Chondrocyte (in vitro differentiated cells): ENCODE measurements around the gene TRIP13. TPM values are rescaled to one million over a fixed set of nuclear protein-coding genes. Genes with fewer than 3 reads are reported as not detected.

Experiments used
- DNase-seq: peaks from one replicate; pipeline ENCODE4 v3.0.0; 2021; ENCODE audit warnings: mixed read lengths, low spot score
- H3K27ac Mint-ChIP-seq: one replicate; pipeline ENCODE4 v1.8.0; 2021; ENCODE audit warnings: mild to moderate bottlenecking, moderate library complexity, mixed read lengths; ENCODE audit not compliant: unreplicated experiment
- H3K27me3 Mint-ChIP-seq: 2 replicates; pipeline ENCODE4 v1.8.0; 2021; ENCODE audit warnings: low read depth, mixed read lengths
- H3K36me3 Mint-ChIP-seq: 2 replicates; pipeline ENCODE4 v1.8.0; 2021; ENCODE audit warnings: low read depth, mixed read lengths
- H3K4me1 Mint-ChIP-seq: 2 replicates; pipeline ENCODE4 v1.8.0; 2021; ENCODE audit warnings: low read depth, mild to moderate bottlenecking, mixed read lengths
- H3K4me3 Mint-ChIP-seq: one replicate; pipeline ENCODE4 v1.8.0; 2021; ENCODE audit warnings: mild to moderate bottlenecking, moderate library complexity, mixed read lengths; ENCODE audit not compliant: unreplicated experiment
- H3K9me3 Mint-ChIP-seq: 2 replicates; pipeline ENCODE4 v1.8.0; 2021; ENCODE audit warnings: low read depth, mixed read lengths
- total RNA-seq: library from RNA; stranded (reverse); gene quantifications from 3 replicates; pipeline ENCODE4 v1.2.1, GENCODE V29; 2021
- TF ChIP-seq, protein P1 (sequence below): fragments of 200-600 bp; sonication (generic); IDR thresholded peaks from 2 replicates; pipeline ENCODE4 v1.5.0; 2021; ENCODE audit warnings: antibody characterized with exemption, mild to moderate bottlenecking, moderate library complexity

TRIP13 gene
- total RNA-seq, 1 donor from 2014 or later = 4.9 TPM

DNA sequence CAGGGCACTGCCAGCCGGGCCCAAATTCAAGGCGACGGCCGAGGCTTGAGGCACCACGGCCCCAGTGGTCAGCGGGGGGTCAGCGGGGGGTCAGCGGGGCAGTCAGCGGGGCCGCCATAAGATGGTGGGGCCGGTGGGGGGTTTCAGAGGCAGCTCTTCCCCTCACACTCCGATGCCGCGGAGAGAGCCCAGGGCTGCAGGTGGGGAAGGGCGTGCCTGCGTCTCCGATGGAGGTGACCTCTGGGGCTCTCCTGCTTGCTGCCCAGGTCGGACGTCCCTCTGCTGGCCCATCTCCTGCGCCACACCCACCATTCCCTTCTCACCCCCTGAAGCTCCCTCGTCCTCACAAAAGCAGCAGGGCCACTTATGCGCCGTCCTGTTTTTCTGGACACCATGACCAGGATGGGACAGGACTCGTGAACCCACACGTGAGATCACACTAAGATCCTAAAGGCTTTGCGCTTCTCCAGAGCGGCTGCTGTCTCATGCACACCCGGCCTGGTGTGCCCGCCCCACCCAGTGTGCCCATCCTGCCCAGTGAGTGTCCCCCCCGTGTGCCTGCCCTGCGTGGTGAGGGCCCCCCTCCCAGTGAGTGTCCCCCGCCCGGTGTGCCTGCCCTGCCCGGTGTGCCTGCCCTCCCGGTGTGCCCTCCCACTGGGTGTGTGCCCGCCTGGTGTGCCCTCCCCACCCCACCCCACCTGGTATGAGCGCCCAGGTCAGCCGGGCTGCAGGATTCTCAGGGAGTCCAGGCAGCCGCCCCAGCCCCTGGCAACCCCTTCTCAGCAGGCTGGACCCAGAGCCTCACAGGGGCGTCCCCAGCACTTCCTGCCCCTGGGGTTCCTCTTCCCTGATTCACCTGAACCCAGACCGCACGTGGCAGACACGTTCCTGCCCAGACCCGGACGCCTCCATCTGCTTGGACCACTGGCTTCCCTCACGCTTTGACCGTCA, 67.2 kb downstream of the TRIP13 start:
- Mint-ChIP-seq H3K4me3 (no peak overlapping the region), H3K27ac (no peak overlapping the region), H3K4me1 (peaks cover 28% of the 10 kb centered on the region), H3K27me3 (peaks cover 53% of the 10 kb centered on the region), H3K36me3 (peaks cover 6% of the 10 kb centered on the region), H3K9me3 (no peaks in the 10 kb centered on the region)
- DNase-seq = peak; percentile 89
- TF ChIP-seq, protein P1, sequence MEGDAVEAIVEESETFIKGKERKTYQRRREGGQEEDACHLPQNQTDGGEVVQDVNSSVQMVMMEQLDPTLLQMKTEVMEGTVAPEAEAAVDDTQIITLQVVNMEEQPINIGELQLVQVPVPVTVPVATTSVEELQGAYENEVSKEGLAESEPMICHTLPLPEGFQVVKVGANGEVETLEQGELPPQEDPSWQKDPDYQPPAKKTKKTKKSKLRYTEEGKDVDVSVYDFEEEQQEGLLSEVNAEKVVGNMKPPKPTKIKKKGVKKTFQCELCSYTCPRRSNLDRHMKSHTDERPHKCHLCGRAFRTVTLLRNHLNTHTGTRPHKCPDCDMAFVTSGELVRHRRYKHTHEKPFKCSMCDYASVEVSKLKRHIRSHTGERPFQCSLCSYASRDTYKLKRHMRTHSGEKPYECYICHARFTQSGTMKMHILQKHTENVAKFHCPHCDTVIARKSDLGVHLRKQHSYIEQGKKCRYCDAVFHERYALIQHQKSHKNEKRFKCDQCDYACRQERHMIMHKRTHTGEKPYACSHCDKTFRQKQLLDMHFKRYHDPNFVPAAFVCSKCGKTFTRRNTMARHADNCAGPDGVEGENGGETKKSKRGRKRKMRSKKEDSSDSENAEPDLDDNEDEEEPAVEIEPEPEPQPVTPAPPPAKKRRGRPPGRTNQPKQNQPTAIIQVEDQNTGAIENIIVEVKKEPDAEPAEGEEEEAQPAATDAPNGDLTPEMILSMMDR = no peak

DNA sequence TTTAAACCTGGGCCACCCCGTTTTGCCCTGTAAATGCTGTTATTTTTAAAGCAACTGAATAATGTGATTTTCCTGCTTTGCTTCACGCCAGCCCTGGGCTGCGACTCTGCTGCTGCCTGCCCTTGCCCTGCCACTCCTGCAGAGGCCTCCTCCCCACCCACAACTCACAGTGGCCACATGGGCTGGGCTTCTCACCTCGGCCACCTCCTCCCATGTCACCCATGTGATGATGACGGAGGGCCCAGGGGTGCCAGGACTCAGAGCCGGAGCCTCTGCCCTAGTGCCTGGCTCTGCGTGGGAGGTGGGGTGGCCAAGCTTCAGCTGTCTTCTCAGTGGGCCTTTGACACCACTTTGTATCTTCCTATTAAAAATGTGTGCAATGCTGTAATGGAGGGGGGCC, 67.9 kb downstream of the TRIP13 start:
- Mint-ChIP-seq H3K4me3 (no peak overlapping the region), H3K9me3 (no peaks in the 10 kb centered on the region), H3K27ac (no peak overlapping the region), H3K36me3 (no peaks in the 10 kb centered on the region), H3K4me1 (peaks cover 23% of the 10 kb centered on the region), H3K27me3 (peaks cover 54% of the 10 kb centered on the region)
- DNase-seq = peak; percentile 69
- TF ChIP-seq, protein P1 = no peak

DNA sequence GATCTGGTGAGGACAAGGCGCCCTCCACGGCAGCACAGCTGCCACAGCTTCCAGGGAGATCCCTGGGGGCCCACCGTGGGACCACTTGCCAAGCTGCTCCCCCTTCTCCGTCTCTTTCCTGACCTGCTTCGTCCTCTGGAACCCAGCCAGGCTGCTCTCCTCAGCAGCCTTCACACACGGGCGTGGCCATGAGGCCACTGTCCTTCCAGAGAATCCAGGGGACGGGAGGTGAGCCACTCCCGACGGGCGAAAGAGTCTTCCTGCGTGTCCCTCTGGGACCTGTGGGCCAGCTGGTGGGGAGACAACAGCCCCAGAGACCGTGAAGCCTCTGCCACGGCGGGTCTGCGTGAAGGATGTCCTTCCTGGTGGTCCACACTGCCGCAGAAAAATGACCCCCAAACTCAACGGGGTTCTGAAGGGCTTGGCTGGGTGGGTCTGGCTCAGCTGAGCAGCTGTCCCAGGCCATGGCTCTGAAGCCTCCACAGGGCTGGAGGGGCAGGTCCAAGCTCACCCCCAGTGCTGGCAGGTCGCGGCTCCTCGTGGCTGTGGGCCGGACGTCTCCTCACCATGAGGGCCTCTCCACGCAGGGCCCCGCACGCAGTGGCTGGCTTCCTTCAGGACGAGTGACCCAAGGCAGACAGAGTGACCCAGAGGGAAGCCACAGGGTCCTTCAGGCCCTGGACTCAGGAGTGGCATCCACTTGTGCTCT, 68.5 kb downstream of the TRIP13 start:
- Mint-ChIP-seq H3K36me3 (no peaks in the 10 kb centered on the region), H3K27ac (no peak overlapping the region), H3K4me1 (peaks cover 17% of the 10 kb centered on the region), H3K9me3 (no peaks in the 10 kb centered on the region), H3K4me3 (no peak overlapping the region), H3K27me3 (peaks cover 56% of the 10 kb centered on the region)
- peak; percentile 86 for DNase-seq
- TF ChIP-seq, protein P1 = no peak

DNA sequence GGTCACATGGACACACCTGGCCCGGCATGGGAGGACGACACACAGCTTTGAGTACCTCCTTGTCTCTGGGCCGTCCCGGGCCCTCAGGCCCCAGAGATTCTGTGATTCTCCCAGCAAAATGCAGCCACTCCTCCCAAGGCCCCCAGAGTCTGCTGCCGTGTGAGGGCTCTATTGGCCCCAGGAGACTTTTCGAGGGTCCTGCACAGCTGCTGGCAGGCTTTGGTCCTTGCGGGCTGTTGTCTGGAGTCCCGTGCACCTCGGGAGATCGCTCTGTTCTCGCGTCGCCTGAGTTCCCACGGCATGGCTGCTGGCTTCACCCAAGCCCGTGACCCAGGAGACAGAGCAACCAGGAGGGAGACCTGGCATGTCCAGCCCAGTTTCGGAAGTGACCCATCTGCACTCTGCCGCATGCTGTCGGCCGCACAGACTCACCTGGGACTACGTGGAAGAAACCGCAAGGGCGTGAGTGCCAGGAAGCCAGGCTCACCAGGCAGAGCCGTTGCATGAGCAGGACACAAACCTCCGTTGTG, 69.1 kb downstream of the TRIP13 start:
- Mint-ChIP-seq H3K27ac (no peak overlapping the region), H3K4me3 (no peak overlapping the region), H3K36me3 (no peaks in the 10 kb centered on the region), H3K9me3 (no peaks in the 10 kb centered on the region), H3K4me1 (peaks cover 11% of the 10 kb centered on the region), H3K27me3 (peaks cover 62% of the 10 kb centered on the region)
- DNase-seq = no peak
- TF ChIP-seq, protein P1 = no peak

DNA sequence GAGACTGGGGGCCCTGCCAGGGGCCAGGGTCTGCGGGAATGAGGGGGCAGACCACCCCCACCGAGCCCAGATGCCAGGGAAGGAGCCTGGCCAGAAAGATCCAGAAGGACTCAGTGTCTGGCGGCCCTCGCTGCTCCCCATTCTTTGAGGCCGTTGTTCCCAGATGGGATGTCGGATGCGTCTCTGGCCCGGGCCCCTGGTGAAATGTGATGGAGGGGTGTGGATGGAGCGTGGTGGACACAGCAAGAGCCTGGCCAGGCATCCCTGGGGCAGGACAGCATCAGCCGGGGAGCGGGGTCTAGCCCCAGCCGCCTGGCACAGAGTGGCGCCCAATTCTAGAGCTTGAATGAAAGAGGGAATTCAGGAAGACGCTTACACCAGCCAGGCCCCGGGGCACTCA, 69.7 kb downstream of the TRIP13 start:
- H3K27ac Mint-ChIP-seq = no peak overlapping the region
- H3K27me3 Mint-ChIP-seq = peaks cover 66% of the 10 kb centered on the region
- H3K36me3 Mint-ChIP-seq = no peaks in the 10 kb centered on the region
- TF ChIP-seq, protein P1 = no peak
- no peaks in the 10 kb centered on the region for H3K9me3 Mint-ChIP-seq
- H3K4me3 Mint-ChIP-seq = no peak overlapping the region
- peaks cover 5% of the 10 kb centered on the region for H3K4me1 Mint-ChIP-seq
- no peak for DNase-seq
